ENCODE measurements around the gene GLB1L3.
"Not testable (repeated sequence)": the region's sequence is repeated elsewhere in the genome, so short reads cannot be mapped to it uniquely, and the experiment has no call there.

Gene GLB1L3

DNA sequence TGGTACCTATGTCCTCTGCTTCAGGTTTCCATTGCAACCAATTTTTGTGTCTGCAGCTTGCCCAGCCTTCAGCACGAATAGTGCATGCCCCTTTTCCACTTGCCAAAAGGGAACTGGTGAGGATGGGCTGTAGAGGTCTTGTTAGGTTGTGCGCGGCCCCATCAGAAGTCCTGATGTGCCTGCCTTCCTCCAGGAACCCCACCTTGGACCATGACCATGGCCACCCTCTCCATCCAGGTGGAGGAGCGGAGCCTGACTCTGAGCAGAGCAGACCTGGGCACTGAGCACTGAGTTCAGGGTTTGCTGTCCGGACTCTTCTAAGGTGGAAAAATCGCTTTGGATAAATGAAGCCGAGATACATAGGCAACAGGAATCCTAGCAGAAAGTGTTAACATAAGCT lies 62.5 kb downstream of the GLB1L3 start:
- no peaks in the 10 kb centered on the region for H3K9me3 Mint-ChIP-seq
- no peaks in the 10 kb centered on the region for H3K27me3 Mint-ChIP-seq
- H3K4me3 Mint-ChIP-seq = no peak overlapping the region
- H3K27ac Mint-ChIP-seq = no peak overlapping the region
- no peaks in the 10 kb centered on the region for H3K4me1 Mint-ChIP-seq
- no peaks in the 10 kb centered on the region for H3K36me3 Mint-ChIP-seq

- H3K27me3 Mint-ChIP-seq = no peaks in the 10 kb centered on the region
- no peaks in the 10 kb centered on the region for H3K9me3 Mint-ChIP-seq
- no peaks in the 10 kb centered on the region for H3K36me3 Mint-ChIP-seq
- no peak overlapping the region for H3K27ac Mint-ChIP-seq
- H3K4me1 Mint-ChIP-seq = no peaks in the 10 kb centered on the region
- H3K4me3 Mint-ChIP-seq = no peak overlapping the region
Measured at GRCh38 chr11:134339756-134340155, 63.6 kb downstream of the GLB1L3 start.

DNA sequence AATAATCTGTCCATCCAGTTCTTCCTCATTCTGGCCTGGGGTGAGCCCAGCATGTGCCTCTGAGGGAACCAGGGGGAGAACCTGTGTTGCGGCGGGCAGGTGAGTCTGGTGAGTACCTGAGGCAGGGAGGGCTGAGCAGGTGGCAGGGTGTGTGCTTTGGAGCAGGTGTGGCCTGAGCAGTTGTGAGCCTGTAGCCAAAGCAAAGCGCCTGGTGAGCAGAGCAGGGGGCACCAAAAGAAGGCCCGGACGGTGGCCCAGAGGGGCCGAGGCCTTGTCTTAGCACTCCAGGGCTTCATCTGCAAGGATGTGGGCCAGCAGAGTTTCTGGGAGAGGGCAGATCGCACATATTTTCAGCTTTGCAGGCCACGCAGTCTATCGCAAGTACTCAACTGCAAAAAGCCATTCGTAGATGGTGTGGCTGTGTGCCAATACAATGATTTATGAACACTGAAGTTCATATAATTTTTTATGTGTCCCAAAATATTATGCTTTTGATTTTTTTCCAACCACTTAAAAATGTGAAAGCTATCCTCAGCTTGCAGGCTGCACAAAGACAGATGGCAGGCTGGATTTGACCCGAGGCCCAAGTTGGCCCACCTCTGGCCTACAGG lies 64.3 kb downstream of the GLB1L3 start:
- H3K9me3 Mint-ChIP-seq = no peaks in the 10 kb centered on the region
- H3K27me3 Mint-ChIP-seq = no peaks in the 10 kb centered on the region
- no peaks in the 10 kb centered on the region for H3K4me1 Mint-ChIP-seq
- no peak overlapping the region for H3K4me3 Mint-ChIP-seq
- H3K36me3 Mint-ChIP-seq = no peaks in the 10 kb centered on the region
- H3K27ac Mint-ChIP-seq = no peak overlapping the region

- Mint-ChIP-seq H3K4me1 (no peaks in the 10 kb centered on the region), H3K27ac (no peak overlapping the region), H3K9me3 (no peaks in the 10 kb centered on the region), H3K27me3 (no peaks in the 10 kb centered on the region), H3K36me3 (no peaks in the 10 kb centered on the region), H3K4me3 (no peak overlapping the region)
Measured at GRCh38 chr11:134341805-134342571, 65.8 kb downstream of the GLB1L3 start.

DNA sequence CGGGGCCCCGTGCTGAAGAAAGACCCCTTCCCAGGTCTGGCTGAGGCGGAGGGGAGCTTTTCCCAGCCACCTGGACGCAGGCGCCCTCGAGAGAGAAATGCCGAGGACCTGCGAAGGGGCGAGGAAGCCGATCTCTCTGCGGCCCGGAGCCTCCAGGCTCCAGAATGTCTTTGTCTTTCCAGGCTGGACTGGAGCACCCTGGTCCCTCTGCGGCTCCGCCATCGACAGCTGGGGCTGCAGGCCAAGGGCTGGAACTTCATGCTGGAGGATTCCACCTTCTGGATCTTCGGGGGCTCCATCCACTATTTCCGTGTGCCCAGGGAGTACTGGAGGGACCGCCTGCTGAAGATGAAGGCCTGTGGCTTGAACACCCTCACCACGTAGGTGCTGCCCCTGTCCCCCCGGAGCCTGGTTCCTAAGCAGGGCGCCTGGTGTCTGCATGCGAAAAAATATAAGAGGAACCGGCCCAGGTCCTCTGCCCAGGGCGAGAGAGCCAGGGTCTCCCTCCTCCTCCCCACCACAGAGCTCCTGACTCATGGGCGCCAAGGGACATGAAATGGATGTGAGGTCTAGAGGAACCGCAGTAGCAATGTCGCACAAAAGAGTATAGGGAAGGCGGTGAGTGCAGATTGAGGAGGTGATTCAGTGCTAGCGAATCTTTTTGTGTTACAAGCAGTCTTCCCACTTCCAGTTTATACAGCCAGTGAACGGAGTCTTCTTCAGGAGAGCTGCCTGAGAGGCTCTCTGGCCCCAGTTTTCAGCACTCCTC lies 66.6 kb downstream of the GLB1L3 start:
- H3K9me3 Mint-ChIP-seq = no peaks in the 10 kb centered on the region
- no peak overlapping the region for H3K27ac Mint-ChIP-seq
- no peak overlapping the region for H3K4me3 Mint-ChIP-seq
- no peaks in the 10 kb centered on the region for H3K36me3 Mint-ChIP-seq
- no peaks in the 10 kb centered on the region for H3K27me3 Mint-ChIP-seq
- no peaks in the 10 kb centered on the region for H3K4me1 Mint-ChIP-seq

DNA sequence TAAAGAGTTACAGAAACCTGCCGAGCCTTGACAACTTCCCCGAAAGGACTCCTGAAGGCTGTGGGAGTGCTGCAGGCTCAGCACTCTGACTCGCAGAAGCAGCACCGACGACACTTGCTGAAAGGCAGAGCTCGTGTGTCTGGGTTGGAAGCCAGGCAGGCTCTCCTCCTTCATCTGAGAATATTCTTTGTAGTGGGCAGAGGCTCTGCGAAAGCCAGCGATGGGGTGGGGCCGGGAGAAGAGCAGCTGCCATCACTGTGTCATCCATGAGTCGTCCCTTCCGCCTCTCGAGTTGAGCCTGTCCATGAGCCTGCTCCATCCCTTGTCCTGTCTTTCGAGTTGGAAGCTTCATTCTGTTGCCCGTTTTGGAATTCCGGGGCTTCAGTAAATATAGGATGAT lies 67.5 kb downstream of the GLB1L3 start:
- Mint-ChIP-seq H3K4me3 (no peak overlapping the region), H3K27me3 (no peaks in the 10 kb centered on the region), H3K9me3 (no peaks in the 10 kb centered on the region), H3K36me3 (no peaks in the 10 kb centered on the region), H3K4me1 (no peaks in the 10 kb centered on the region), H3K27ac (no peak overlapping the region)

DNA sequence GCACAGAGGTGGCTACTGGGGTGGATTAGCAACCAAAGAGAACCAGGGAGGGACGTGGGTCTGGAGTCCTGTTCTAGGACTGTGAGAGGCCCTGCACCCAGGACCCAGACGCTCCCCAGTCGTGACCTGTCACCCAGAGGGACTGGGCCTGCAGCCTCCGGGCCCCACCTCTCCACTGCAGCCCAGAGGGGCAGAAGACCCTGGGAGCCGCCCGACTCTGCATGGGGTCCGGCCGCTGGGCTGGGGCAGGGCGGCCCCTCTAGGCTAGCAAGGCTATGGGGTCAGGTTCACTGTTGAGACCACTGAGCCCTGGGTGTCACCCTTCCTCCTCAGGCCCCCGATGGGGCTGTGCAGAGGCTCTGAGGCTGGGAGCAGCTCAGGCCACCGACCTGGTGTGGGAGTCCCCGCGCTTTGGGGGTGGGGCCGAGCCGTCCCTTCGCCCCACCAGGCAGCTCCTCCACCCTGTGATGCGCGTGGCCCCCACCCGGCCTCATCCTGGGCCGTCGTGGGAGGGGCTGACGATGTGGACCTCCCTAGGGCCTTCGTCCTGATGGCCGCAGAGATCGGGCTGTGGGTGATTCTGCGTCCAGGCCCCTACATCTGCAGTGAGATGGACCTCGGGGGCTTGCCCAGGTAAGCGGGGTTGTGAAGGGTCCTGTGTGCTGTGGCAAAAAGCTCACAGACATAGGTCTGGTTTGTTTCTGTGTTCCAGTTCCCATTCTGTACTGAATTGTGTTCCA lies 68.5 kb downstream of the GLB1L3 start:
- H3K27me3 Mint-ChIP-seq, H3K9me3 Mint-ChIP-seq, H3K27ac Mint-ChIP-seq, H3K4me3 Mint-ChIP-seq, H3K4me1 Mint-ChIP-seq, H3K36me3 Mint-ChIP-seq: not testable (repeated sequence)

DNA sequence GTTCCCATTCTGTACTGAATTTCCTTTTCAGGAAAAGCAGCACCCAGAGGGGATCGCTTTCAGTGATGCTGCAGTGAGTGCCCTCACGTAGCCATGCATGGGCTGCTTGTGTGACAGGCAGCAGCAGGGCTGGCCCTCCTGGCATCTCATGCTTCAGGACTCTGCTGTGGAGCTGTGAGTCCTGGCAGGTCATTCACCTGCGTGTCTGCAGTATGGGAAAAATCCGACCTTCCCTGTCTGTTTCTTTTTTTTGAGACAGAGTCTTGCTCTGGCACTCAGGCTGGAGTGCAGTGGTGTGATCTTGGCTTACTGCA lies 69.0 kb downstream of the GLB1L3 start:
- H3K27ac Mint-ChIP-seq = no peak overlapping the region
- H3K36me3 Mint-ChIP-seq = no peaks in the 10 kb centered on the region
- no peak overlapping the region for H3K4me3 Mint-ChIP-seq
- H3K4me1 Mint-ChIP-seq = peaks cover 9% of the 10 kb centered on the region
- no peaks in the 10 kb centered on the region for H3K9me3 Mint-ChIP-seq
- H3K27me3 Mint-ChIP-seq = no peaks in the 10 kb centered on the region

GRCh38 chr11:134346101-134346975 lies 70.2 kb downstream of the GLB1L3 start:
- no peak overlapping the region for H3K27ac Mint-ChIP-seq
- H3K36me3 Mint-ChIP-seq = no peaks in the 10 kb centered on the region
- H3K9me3 Mint-ChIP-seq = no peaks in the 10 kb centered on the region
- H3K4me3 Mint-ChIP-seq = no peak overlapping the region
- no peaks in the 10 kb centered on the region for H3K27me3 Mint-ChIP-seq
- H3K4me1 Mint-ChIP-seq = peaks cover 16% of the 10 kb centered on the region

GRCh38 chr11:134346976-134347350 lies 70.8 kb downstream of the GLB1L3 start:
- Mint-ChIP-seq H3K36me3 (no peaks in the 10 kb centered on the region), H3K27ac (no peak overlapping the region), H3K4me1 (peaks cover 16% of the 10 kb centered on the region), H3K4me3 (no peak overlapping the region), H3K9me3 (no peaks in the 10 kb centered on the region), H3K27me3 (no peaks in the 10 kb centered on the region)

GRCh38 chr11:134347441-134347840 lies 71.3 kb downstream of the GLB1L3 start:
- H3K36me3 Mint-ChIP-seq = no peaks in the 10 kb centered on the region
- no peaks in the 10 kb centered on the region for H3K27me3 Mint-ChIP-seq
- H3K27ac Mint-ChIP-seq = no peak overlapping the region
- H3K4me1 Mint-ChIP-seq = peaks cover 16% of the 10 kb centered on the region
- no peaks in the 10 kb centered on the region for H3K9me3 Mint-ChIP-seq
- H3K4me3 Mint-ChIP-seq = no peak overlapping the region

DNA sequence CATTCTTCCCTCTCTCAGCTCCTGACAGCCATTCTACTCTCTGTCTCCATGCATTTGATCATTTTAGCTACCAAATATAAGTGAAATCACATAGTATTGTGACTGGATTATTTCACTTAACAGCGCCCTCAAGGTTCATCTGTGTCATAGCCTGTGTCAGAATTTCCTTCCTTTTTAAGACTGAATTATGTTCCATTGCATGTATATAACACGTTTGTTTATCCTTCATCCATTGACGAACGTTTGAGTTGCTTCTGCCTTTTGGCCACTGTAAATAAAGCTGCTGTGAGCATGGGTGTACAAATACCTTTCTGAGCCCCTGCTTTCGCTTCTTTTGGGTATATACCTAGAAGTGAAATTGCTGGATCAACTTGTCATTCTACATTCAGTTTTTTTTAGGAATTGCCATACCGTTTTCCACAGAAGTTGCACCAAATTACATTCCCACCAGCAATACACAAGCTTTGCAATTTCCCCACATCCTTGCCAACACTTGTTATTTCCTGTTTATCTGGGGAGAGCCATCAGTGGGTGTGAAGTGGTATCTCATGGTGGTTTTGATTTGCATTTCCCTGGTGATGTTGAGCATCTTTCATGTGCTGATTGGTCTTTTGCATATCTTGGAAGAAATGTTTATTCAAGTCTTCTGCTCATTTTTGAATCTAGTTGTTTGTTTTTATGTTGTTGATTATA lies 73.1 kb downstream of the GLB1L3 start:
- Mint-ChIP-seq H3K36me3 (no peaks in the 10 kb centered on the region), H3K4me3 (no peak overlapping the region), H3K27me3 (no peaks in the 10 kb centered on the region), H3K27ac (no peak overlapping the region), H3K4me1 (peaks cover 16% of the 10 kb centered on the region), H3K9me3 (peaks cover 5% of the 10 kb centered on the region)

- Mint-ChIP-seq H3K9me3 (peaks cover 5% of the 10 kb centered on the region), H3K4me3 (no peak overlapping the region), H3K4me1 (peaks cover 16% of the 10 kb centered on the region), H3K27me3 (no peaks in the 10 kb centered on the region), H3K27ac (no peak overlapping the region), H3K36me3 (no peaks in the 10 kb centered on the region)
Measured at GRCh38 chr11:134349802-134350355, 73.7 kb downstream of the GLB1L3 start.

DNA sequence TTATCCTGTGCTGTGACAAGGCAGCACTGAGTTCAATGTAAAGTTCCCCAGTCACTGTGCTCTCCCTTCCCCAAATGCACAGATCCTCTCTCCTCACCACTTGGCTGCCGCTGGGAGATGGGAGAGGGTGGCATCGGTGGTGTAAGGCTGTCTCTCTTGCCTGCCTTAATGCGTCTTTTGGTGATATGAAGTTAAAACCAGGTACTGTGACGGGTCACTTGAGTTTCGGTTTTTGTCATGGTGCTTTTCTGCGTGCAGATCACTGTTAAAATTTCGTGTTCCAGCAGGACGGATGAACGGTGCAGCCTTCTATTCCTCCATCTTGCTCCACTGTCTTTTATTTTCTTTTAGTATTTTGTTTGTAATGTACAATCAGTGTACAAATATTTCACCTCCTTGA lies 74.2 kb downstream of the GLB1L3 start:
- Mint-ChIP-seq H3K27me3 (peaks cover 2% of the 10 kb centered on the region), H3K9me3 (peaks cover 5% of the 10 kb centered on the region), H3K27ac (peak overlapping the region; percentile 23), H3K36me3 (peaks cover 3% of the 10 kb centered on the region), H3K4me3 (no peak overlapping the region), H3K4me1 (peaks cover 16% of the 10 kb centered on the region)

All from activated naive CD4-positive, alpha-beta T cell treated with anti-CD3 and anti-CD28 coated beads, Interleukin-2, amount 50 U/mL, for 24 hours (primary cell).